ENCODE measurements around the gene PHLDB3. TPM values are rescaled to one million over a fixed set of nuclear protein-coding genes. Genes with fewer than 3 reads are reported as not detected.

Gene PHLDB3
- total and polyA plus RNA-seq, 12 donors = 4.0 to 10.0 (median 5.7) TPM

DNA sequence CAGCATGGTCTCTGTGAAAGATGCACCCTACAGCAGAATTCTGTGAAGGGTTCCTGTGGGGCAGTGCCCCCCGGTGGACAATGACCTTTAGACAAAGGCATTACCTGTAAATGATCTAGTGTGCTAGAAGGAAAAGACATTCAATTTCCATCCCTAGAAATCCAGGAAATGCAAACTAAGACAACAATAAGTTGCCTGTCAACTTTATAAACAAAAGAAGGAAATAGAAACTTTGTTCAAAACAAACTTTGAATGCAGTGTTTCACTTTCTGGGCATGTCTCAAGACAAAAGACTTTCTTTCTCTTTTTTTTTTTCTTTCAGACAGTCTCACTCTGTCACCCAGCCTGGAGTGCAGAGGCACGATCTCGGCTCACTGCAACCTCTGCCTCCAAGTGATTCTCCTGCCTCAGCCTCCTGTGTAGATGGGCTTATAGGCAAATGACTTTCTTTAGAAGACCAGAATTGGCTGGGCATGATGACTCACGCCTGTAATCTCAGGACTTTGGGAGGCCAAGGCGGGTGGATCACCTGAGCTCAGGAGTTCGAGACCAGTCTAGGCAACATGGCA is 74.3 kb downstream of the PHLDB3 start:
- TF ChIP-seq, protein P1, sequence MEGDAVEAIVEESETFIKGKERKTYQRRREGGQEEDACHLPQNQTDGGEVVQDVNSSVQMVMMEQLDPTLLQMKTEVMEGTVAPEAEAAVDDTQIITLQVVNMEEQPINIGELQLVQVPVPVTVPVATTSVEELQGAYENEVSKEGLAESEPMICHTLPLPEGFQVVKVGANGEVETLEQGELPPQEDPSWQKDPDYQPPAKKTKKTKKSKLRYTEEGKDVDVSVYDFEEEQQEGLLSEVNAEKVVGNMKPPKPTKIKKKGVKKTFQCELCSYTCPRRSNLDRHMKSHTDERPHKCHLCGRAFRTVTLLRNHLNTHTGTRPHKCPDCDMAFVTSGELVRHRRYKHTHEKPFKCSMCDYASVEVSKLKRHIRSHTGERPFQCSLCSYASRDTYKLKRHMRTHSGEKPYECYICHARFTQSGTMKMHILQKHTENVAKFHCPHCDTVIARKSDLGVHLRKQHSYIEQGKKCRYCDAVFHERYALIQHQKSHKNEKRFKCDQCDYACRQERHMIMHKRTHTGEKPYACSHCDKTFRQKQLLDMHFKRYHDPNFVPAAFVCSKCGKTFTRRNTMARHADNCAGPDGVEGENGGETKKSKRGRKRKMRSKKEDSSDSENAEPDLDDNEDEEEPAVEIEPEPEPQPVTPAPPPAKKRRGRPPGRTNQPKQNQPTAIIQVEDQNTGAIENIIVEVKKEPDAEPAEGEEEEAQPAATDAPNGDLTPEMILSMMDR (IDR thresholded peaks at IDR 0.05) = peak in 1 of 9 donors; percentile 8
- WGBS, 2 donors = 63 to 68% methylated on average over 6 of the region's 6 CpGs
- H3K9me3 ChIP-seq = no peaks in the 10 kb centered on the region
- no peak overlapping the region for H3K27ac ChIP-seq
- DNase-seq = no peak
- peaks cover 0 to 17% (median 0%) of the 10 kb centered on the region in 9 donors for H3K4me1 ChIP-seq
- H3K27me3 ChIP-seq = peaks cover 0 to 4% (median 0%) of the 10 kb centered on the region in 7 donors
- no peak overlapping the region for H3K4me3 ChIP-seq
- peak in 1 of 8 donors; percentile 47 for ATAC-seq
- H3K36me3 ChIP-seq = no peaks in the 10 kb centered on the region
- intact Hi-C loops (cut with DNase I) = no loop called here

DNA sequence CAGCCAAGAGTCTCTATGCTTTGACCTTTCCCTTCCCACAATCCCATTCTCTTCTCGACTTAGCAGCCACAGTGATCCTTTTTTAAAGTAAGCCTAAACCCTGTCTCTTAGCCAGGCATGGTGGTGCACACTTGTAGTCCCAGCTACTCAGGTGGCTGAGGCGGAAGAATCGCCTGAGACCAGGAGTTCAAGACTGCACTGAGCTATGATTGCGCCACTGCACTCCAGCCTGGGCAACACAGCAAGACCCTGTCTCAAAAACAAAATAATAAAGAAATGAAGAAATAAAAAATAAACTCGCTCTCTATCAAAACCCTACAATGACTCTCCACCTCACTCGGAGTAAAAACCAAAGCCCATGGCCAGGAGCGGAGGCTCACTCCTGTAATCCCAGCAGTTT is 75.2 kb downstream of the PHLDB3 start:
- peaks cover 0 to 17% (median 0%) of the 10 kb centered on the region in 9 donors for H3K4me1 ChIP-seq
- no peaks in the 10 kb centered on the region for H3K36me3 ChIP-seq
- H3K9me3 ChIP-seq = no peaks in the 10 kb centered on the region
- no peak overlapping the region for H3K27ac ChIP-seq
- TF ChIP-seq, protein P1 (IDR thresholded peaks at IDR 0.05) = no peak
- intact Hi-C loops (cut with DNase I) = no loop called here
- H3K27me3 ChIP-seq = no peaks in the 10 kb centered on the region
- ATAC-seq = no peak
- 92 to 93% methylated on average over 7 of the region's 7 CpGs for WGBS, 2 donors
- DNase-seq = no peak
- no peak overlapping the region for H3K4me3 ChIP-seq

- DNase-seq (no peak), ATAC-seq (peak in 1 of 8 donors; percentile 48)
- Histone ChIP-seq H3K36me3 (no peaks in the 10 kb centered on the region), H3K4me3 (no peak overlapping the region), H3K9me3 (no peaks in the 10 kb centered on the region), H3K27ac (no peak overlapping the region), H3K27me3 (no peaks in the 10 kb centered on the region), H3K4me1 (peaks cover 0 to 10% (median 0%) of the 10 kb centered on the region in 9 donors)
- intact Hi-C loops (cut with DNase I) = no loop called here
- TF ChIP-seq, protein P1 (IDR thresholded peaks at IDR 0.05) = peak in 7 of 9 donors; percentile 24 to 49 (median 47)
- 27 to 34% methylated on average over 8 of the region's 8 CpGs for WGBS, 2 donors
Observed at GRCh38 chr19:43425567-43426392, 78.8 kb downstream of the PHLDB3 start.

Other genes starting within 250 kb of the PHLDB3 start
- gene PSG9, start 235.2 kb downstream of the PHLDB3 start, total RNA-seq = not detected
- not detected for gene PSG9, start 235.2 kb downstream of the PHLDB3 start, polyA plus RNA-seq
- gene CD177, start 151.1 kb downstream of the PHLDB3 start, total RNA-seq = under 1 TPM in 4 of 10 donors, not detected in 6; 0.51 to 0.56 (median 0.55) TPM
- under 1 TPM in 1 of 2 donors, not detected in 1; 0.07 TPM for gene CD177, start 151.1 kb downstream of the PHLDB3 start, polyA plus RNA-seq
- not detected for gene TEX101, start 89.9 kb downstream of the PHLDB3 start, total RNA-seq
- not detected for gene TEX101, start 89.9 kb downstream of the PHLDB3 start, polyA plus RNA-seq
- gene LYPD3, start 39.1 kb downstream of the PHLDB3 start, total RNA-seq = under 1 TPM in 8 of 10 donors, not detected in 2; 0.14 to 0.75 (median 0.37) TPM
- gene LYPD3, start 39.1 kb downstream of the PHLDB3 start, polyA plus RNA-seq = under 1 TPM; 0.29 to 0.42 TPM
- 10 to 100 TPM in 9 of 10 donors, 1 to 10 TPM in 1; 8.7 to 21.3 (median 13.0) TPM for gene ETHE1, start 22.5 kb upstream of the PHLDB3 start, total RNA-seq
- 10 to 100 TPM in 1 of 2 donors, 1 to 10 TPM in 1; 5.1 to 23.6 TPM for gene ETHE1, start 22.5 kb upstream of the PHLDB3 start, polyA plus RNA-seq
- gene ZNF575, start 28.4 kb upstream of the PHLDB3 start, total RNA-seq = 1 to 10 TPM in 7 of 10 donors, under 1 TPM in 3; 0.45 to 2.0 (median 1.3) TPM
- under 1 TPM; 0.54 to 0.80 TPM for gene ZNF575, start 28.4 kb upstream of the PHLDB3 start, polyA plus RNA-seq
- gene XRCC1, start 70.8 kb upstream of the PHLDB3 start, total RNA-seq = 10 to 100 TPM; 11.8 to 21.9 (median 17.7) TPM
- 10 to 100 TPM; 11.0 to 19.2 TPM for gene XRCC1, start 70.8 kb upstream of the PHLDB3 start, polyA plus RNA-seq
- 1 to 10 TPM in 9 of 10 donors, under 1 TPM in 1; 0.28 to 3.7 (median 1.3) TPM for gene PINLYP, start 71.1 kb upstream of the PHLDB3 start, total RNA-seq
- gene PINLYP, start 71.1 kb upstream of the PHLDB3 start, polyA plus RNA-seq = 1 to 10 TPM; 4.5 to 5.2 TPM
- 10 to 100 TPM; 19.0 to 34.2 (median 28.4) TPM for gene IRGQ, start 91.4 kb upstream of the PHLDB3 start, total RNA-seq
- gene IRGQ, start 91.4 kb upstream of the PHLDB3 start, polyA plus RNA-seq = 1 to 10 TPM; 5.6 to 8.8 TPM
- gene ZNF576, start 91.8 kb upstream of the PHLDB3 start, total RNA-seq = 10 to 100 TPM in 9 of 10 donors, 1 to 10 TPM in 1; 8.7 to 15.9 (median 12.7) TPM
- gene ZNF576, start 91.8 kb upstream of the PHLDB3 start, polyA plus RNA-seq = 10 to 100 TPM in 1 of 2 donors, 1 to 10 TPM in 1; 6.7 to 20.9 TPM
- under 1 TPM in 8 of 10 donors, not detected in 2; 0.11 to 0.32 (median 0.22) TPM for gene SRRM5, start 107.3 kb upstream of the PHLDB3 start, total RNA-seq
- 1 to 10 TPM in 1 of 2 donors, under 1 TPM in 1; 0.26 to 1.6 TPM for gene SRRM5, start 107.3 kb upstream of the PHLDB3 start, polyA plus RNA-seq
- 10 to 100 TPM; 28.1 to 37.6 (median 32.9) TPM for gene ZNF428, start 114.9 kb upstream of the PHLDB3 start, total RNA-seq
- gene ZNF428, start 114.9 kb upstream of the PHLDB3 start, polyA plus RNA-seq = 10 to 100 TPM; 43.2 to 94.9 TPM
- gene CADM4, start 135.1 kb upstream of the PHLDB3 start, total RNA-seq = 10 to 100 TPM in 1 of 10 donors, 1 to 10 TPM in 9; 3.0 to 12.3 (median 8.4) TPM
- 1 to 10 TPM; 7.5 to 8.1 TPM for gene CADM4, start 135.1 kb upstream of the PHLDB3 start, polyA plus RNA-seq
- 10 to 100 TPM in 4 of 10 donors, 1 to 10 TPM in 6; 2.1 to 28.6 (median 7.4) TPM for gene PLAUR, start 165.4 kb upstream of the PHLDB3 start, total RNA-seq
- 10 to 100 TPM in 1 of 2 donors, 1 to 10 TPM in 1; 3.7 to 17.1 TPM for gene PLAUR, start 165.4 kb upstream of the PHLDB3 start, polyA plus RNA-seq
- gene IRGC, start 211.3 kb upstream of the PHLDB3 start, total RNA-seq = not detected
- gene IRGC, start 211.3 kb upstream of the PHLDB3 start, polyA plus RNA-seq = not detected